Esophagus squamous epithelium (tissue), 4 donors: Measurements from ENCODE around the gene TLNRD1.

Experiments
- POLR2A ChIP-seq, 4 donors: fragments of 450-650 bp; IDR thresholded peaks; one replicate each; pipeline ENCODE4 v1.6.1; 2017; ENCODE audit warnings: antibody characterized with exemption in 4 of 4, mild to moderate bottlenecking in 4 of 4, moderate library complexity in 3 of 4
- TF ChIP-seq, protein P1 (sequence below), 6 experiments: fragments of 450-650 bp in 4 of 6; fragments of 200-600 bp in 2 of 6; sonication (generic) in 2 of 6; IDR thresholded peaks; one replicate each; pipeline ENCODE4 v1.5.1; 2016 to 2019; ENCODE audit warnings: antibody characterized with exemption in 6 of 6, mild to moderate bottlenecking in 4 of 6, moderate library complexity in 4 of 6

GRCh38 chr15:80967991-80968510, 32.7 kb upstream of the TLNRD1 start:
- TF ChIP-seq, protein P1, sequence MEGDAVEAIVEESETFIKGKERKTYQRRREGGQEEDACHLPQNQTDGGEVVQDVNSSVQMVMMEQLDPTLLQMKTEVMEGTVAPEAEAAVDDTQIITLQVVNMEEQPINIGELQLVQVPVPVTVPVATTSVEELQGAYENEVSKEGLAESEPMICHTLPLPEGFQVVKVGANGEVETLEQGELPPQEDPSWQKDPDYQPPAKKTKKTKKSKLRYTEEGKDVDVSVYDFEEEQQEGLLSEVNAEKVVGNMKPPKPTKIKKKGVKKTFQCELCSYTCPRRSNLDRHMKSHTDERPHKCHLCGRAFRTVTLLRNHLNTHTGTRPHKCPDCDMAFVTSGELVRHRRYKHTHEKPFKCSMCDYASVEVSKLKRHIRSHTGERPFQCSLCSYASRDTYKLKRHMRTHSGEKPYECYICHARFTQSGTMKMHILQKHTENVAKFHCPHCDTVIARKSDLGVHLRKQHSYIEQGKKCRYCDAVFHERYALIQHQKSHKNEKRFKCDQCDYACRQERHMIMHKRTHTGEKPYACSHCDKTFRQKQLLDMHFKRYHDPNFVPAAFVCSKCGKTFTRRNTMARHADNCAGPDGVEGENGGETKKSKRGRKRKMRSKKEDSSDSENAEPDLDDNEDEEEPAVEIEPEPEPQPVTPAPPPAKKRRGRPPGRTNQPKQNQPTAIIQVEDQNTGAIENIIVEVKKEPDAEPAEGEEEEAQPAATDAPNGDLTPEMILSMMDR (IDR thresholded peaks at IDR 0.05), result no peak
- TF ChIP-seq POLR2A (IDR thresholded peaks at IDR 0.05), result no peak
